ENCODE data around the gene CCDC106.

GRCh38 chr19:55673889-55674288 lies 25.9 kb downstream of the CCDC106 start:
- TF ChIP-seq STAT6 (CRISPR knock-in tag; conservative IDR thresholded peaks at IDR 0.05; ENCODE audit: low read depth) (no peak), CTCF (IDR thresholded peaks at IDR 0.05) (no peak), ZNF416 (CRISPR knock-in tag; IDR thresholded peaks at IDR 0.05) (no peak), KAT7 (CRISPR knock-in tag; IDR thresholded peaks at IDR 0.05; ENCODE audit: borderline replicate concordance) (no peak), CBFB (CRISPR knock-in tag; IDR thresholded peaks at IDR 0.05; ENCODE audit: low read depth) (no peak)

All from WTC11 (cell line).